ENCODE measurements around the gene TMX1.

DNA sequence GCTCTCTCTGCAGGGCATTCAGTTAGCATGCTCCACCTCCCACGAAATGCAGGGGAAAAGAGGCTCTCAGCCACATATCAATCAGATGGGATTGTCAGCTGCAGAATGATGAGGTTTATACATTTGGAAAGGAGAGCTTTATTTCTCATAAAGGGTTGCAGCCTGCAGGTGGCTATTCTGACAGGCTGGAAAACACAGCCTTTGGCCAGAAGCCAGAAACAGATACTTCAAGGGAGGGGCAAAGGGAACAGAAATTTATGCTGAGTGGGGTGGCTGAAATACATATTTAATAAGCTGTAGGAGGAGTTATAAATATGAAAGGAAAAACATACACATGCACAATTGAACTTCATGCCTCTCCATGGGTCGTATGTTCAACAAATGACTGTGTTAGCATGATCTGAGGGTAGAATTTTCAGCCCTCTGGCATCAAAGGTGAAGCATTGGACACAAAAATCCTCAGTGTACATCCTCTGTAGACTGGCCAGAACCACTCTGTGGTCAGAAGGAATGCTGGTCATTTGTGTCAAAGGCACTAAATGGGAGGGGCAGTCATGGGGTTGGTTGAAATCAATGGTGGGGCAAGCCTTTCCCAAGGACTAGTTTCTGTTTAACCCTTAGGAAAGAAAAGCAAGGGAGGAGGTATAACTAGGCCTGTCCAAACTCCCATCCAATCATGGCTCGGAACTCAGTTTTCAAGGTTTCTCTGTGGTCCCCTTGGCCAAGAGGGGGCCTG, 62.4 kb downstream of the TMX1 start:
- no peak for TF ChIP-seq CTCF (conservative IDR thresholded peaks at IDR 0.05)
- TF ChIP-seq EZH2 (IDR thresholded peaks at IDR 0.05; ENCODE audit: low read depth) = no peak

Measured in PC-9 (cell line).